Activated naive CD4-positive, alpha-beta T cell treated with anti-CD3 and anti-CD28 coated beads for 36 hours (primary cell): ENCODE measurements around the gene ZNF367. TPM values are rescaled to one million over a fixed set of nuclear protein-coding genes. Genes with fewer than 3 reads are reported as not detected.

Experiments used
- CTCF ChIA-PET: fragments of 350-600 bp; sonication (Branson Sonifier 250); formaldehyde crosslinking; loops from one replicate; lab custom pipeline; 2021; ENCODE audit warnings: antibody characterized with exemption; lab: Charles Lee
- DNase-seq: peaks from one replicate; pipeline ENCODE4 v3.0.0-alpha.2; 2020
- H3K27ac Mint-ChIP-seq: one replicate; pipeline ENCODE4 v1.8.0; 2021; ENCODE audit warnings: mild to moderate bottlenecking, mixed read lengths
- H3K27me3 Mint-ChIP-seq: one replicate; pipeline ENCODE4 v1.8.0; 2021; ENCODE audit warnings: low read depth, mixed read lengths
- H3K36me3 Mint-ChIP-seq: one replicate; pipeline ENCODE4 v1.8.0; 2021; ENCODE audit warnings: low read depth, mixed read lengths
- H3K4me1 Mint-ChIP-seq: one replicate; pipeline ENCODE4 v1.8.0; 2021; ENCODE audit warnings: low read depth, mixed read lengths
- H3K4me3 Mint-ChIP-seq: one replicate; pipeline ENCODE4 v1.8.0; 2021; ENCODE audit warnings: mild to moderate bottlenecking, moderate library complexity, mixed read lengths
- H3K9me3 Mint-ChIP-seq: one replicate; pipeline ENCODE4 v1.8.0; 2021; ENCODE audit warnings: mixed read lengths
- intact Hi-C: fragments of 100-400 bp; cut with micrococcal nuclease; formaldehyde crosslinking; loops from one replicate; pipeline ENCODE4 v1.15.1; 2023
- total RNA-seq, 2 experiments: library from RNA; stranded (reverse); gene quantifications; one replicate each; pipeline ENCODE4 v1.2.3, GENCODE V29; 2021

The ZNF367 gene
- total RNA-seq, 2 experiments from 2014 or later: 35.8 to 36.1 TPM

- Mint-ChIP-seq H3K27ac (no peak overlapping the region), H3K9me3 (peaks cover 6% of the 10 kb centered on the region), H3K27me3 (no peaks in the 10 kb centered on the region), H3K4me1 (peaks cover 6% of the 10 kb centered on the region), H3K36me3 (no peaks in the 10 kb centered on the region), H3K4me3 (no peak overlapping the region)
- DNase-seq: no peak
- intact Hi-C loops: no loop called here
- CTCF ChIA-PET: interaction anchor here (0.9 kb wide), 1 partner anchor 28 kb away, joined by 8 read pairs; no protein-coding TSS in a partner anchor
These were observed 73.6 kb downstream of the ZNF367 start for GRCh38 chr9:96344458-96345180.

GRCh38 chr9:96343515-96344360, 74.4 kb downstream of the ZNF367 start:
- Mint-ChIP-seq H3K4me1 (peaks cover 7% of the 10 kb centered on the region), H3K9me3 (peaks cover 6% of the 10 kb centered on the region)

DNA sequence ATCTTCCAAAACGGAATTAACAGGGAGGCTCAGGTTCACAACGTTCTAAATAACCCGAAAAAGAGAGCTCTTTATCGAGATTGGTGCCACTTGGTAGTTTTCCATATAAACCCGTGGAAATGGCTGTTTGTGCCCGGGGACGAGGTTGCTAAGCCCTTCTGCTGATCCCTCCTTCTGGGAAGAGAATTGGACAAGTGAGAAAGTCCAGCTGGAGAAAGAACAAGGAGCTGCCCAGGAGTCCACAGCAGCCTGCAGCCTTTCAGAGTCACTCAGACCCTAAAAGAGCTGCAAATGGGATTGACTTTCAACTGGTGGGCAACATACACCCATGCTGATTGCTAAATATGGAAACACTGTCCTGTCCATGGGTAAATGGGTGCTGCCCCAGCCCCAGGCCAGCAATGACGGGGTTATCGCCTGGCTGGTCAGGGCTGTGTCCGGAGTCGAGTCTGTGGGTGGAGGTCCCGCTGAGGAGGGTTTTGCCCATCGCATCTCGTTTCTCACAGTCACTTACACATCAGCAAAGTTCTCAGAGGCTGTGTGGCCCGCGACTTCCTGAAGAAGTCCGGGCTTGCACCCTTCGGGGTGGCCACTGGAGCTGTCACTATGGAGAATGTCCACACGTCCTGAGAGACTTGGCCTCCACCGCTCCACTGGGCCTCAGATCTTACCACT, 75.5 kb downstream of the ZNF367 start:
- H3K9me3 Mint-ChIP-seq: no peaks in the 10 kb centered on the region
- H3K36me3 Mint-ChIP-seq: no peaks in the 10 kb centered on the region
- no peak overlapping the region for H3K27ac Mint-ChIP-seq
- no peak overlapping the region for H3K4me3 Mint-ChIP-seq
- CTCF ChIA-PET: interaction anchor here (1.2 kb wide), 1 partner anchor 15 kb away, joined by 4 read pairs; no protein-coding TSS in a partner anchor
- no peaks in the 10 kb centered on the region for H3K27me3 Mint-ChIP-seq
- intact Hi-C loops: no loop called here
- H3K4me1 Mint-ChIP-seq: peaks cover 7% of the 10 kb centered on the region
- no peak for DNase-seq

More at GRCh38 chr9:96343515-96344360, 74.4 kb downstream of the ZNF367 start:
- Mint-ChIP-seq H3K4me3 (no peak overlapping the region), H3K27ac (no peak overlapping the region), H3K27me3 (no peaks in the 10 kb centered on the region), H3K36me3 (no peaks in the 10 kb centered on the region)
- intact Hi-C loops: no loop called here
- CTCF ChIA-PET: interaction anchor here (1.2 kb wide), 1 partner anchor 16 kb away, joined by 4 read pairs; no protein-coding TSS in a partner anchor
- no peak for DNase-seq

- Mint-ChIP-seq H3K36me3 (no peaks in the 10 kb centered on the region), H3K4me1 (peaks cover 7% of the 10 kb centered on the region), H3K27me3 (no peaks in the 10 kb centered on the region), H3K27ac (no peak overlapping the region), H3K9me3 (no peaks in the 10 kb centered on the region), H3K4me3 (no peak overlapping the region)
- CTCF ChIA-PET: interaction anchor here (0.6 kb wide), 1 partner anchor 135 kb away, joined by 4 read pairs; no protein-coding TSS in a partner anchor
- intact Hi-C loops: no loop called here
- DNase-seq: no peak
These were observed 77.5 kb downstream of the ZNF367 start for GRCh38 chr9:96340707-96341106.

DNA sequence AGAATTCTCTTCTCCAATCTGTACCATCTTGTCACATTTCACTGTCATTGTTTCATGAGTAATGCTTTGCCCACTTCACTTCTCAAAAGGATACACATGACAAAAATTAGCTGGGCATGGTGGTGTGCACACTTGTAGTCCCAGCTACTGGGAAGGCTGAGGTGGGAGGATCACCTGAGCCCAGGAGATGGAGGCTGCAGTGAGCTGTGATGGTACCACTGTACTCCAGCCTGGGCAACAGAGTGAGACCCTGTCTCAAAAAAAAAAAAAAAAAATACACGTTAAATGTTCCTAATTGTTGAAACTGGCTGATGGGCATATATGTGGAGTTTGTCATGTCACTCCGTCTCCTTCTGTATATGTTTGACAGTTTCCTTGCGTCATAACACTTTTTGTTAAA, 79.9 kb downstream of the ZNF367 start:
- Mint-ChIP-seq H3K27me3 (no peaks in the 10 kb centered on the region), H3K4me1 (peaks cover 7% of the 10 kb centered on the region), H3K4me3 (no peak overlapping the region), H3K9me3 (no peaks in the 10 kb centered on the region), H3K27ac (no peak overlapping the region), H3K36me3 (no peaks in the 10 kb centered on the region)
- no peak for DNase-seq
- CTCF ChIA-PET: interaction anchor here (0.5 to 1.4 kb wide), 3 partner anchors 10 to 312 kb away, joined by 3 to 5 read pairs (median 5); no protein-coding TSS in a partner anchor
- intact Hi-C loops: no loop called here

Other genes with a start within 250 kb of the ZNF367 start
- not detected for gene HSD17B3, start 116.2 kb downstream of the ZNF367 start, total RNA-seq
- gene SLC35D2, start 34.7 kb downstream of the ZNF367 start, total RNA-seq: 1 to 10 TPM in 1 of 2 experiments, under 1 TPM in 1; 0.91 to 1.1 TPM
- gene HABP4, start 31.8 kb upstream of the ZNF367 start, total RNA-seq: 1 to 10 TPM; 7.3 to 7.9 TPM
- gene CDC14B, start 201.5 kb upstream of the ZNF367 start, total RNA-seq: under 1 TPM; 0.62 to 0.89 TPM
- gene PRXL2C, start 236.9 kb upstream of the ZNF367 start, total RNA-seq: 1 to 10 TPM; 4.0 to 4.8 TPM